GM23338 (cell line): ENCODE measurements around the gene PTPN18. TPM values are rescaled to one million over a fixed set of nuclear protein-coding genes. Genes with fewer than 3 reads are reported as not detected.

Source experiments
- ATAC-seq: fragments of 200-7000 bp; cut with Tn5 transposase; 3 replicates; pipeline ENCODE4 v1.9.1; 2020
- DNase-seq: peaks from one replicate; pipeline ENCODE4 v3.0.0-alpha.2; 2015; ENCODE audit warnings: low spot score
- H2AFZ ChIP-seq: fragments of 200-600 bp; sonication (generic); 2 replicates; pipeline ENCODE4 v1.8.0; 2016; ENCODE audit warnings: antibody characterized with exemption, mild to moderate bottlenecking, moderate library complexity
- H3F3A ChIP-seq: fragments of 200-600 bp; sonication (generic); replicated peaks from 2 replicates; pipeline ENCODE4 v1.8.0; 2017; ENCODE audit warnings: antibody characterized with exemption, mixed run types, low read depth
- H3K27ac ChIP-seq: fragments of 200-600 bp; sonication (generic); 2 replicates; pipeline ENCODE4 v1.6.1; 2016; ENCODE audit warnings: low read depth
- H3K27me3 ChIP-seq: fragments of 200-600 bp; sonication (generic); 2 replicates; pipeline ENCODE4 v1.8.0; 2016; ENCODE audit warnings: mild to moderate bottlenecking, mixed run types, moderate library complexity; ENCODE audit not compliant: insufficient read depth
- H3K36me3 ChIP-seq: fragments of 200-600 bp; sonication (generic); 2 replicates; pipeline ENCODE4 v1.8.0; 2016; ENCODE audit warnings: mild to moderate bottlenecking; ENCODE audit not compliant: insufficient read depth
- H3K4me1 ChIP-seq: fragments of 200-600 bp; sonication (generic); 2 replicates; pipeline ENCODE4 v1.8.0; 2016; ENCODE audit warnings: mild to moderate bottlenecking, moderate library complexity; ENCODE audit not compliant: insufficient read depth
- H3K4me2 ChIP-seq: fragments of 200-600 bp; sonication (generic); 2 replicates; pipeline ENCODE4 v1.7.1; 2017; ENCODE audit warnings: mixed run types
- H3K4me3 ChIP-seq: fragments of 200-600 bp; sonication (generic); 2 replicates; pipeline ENCODE4 v1.6.1; 2016; ENCODE audit warnings: mixed run types
- H3K79me2 ChIP-seq: fragments of 200-600 bp; sonication (generic); replicated peaks from 2 replicates; pipeline ENCODE4 v1.8.0; 2017; ENCODE audit warnings: mild to moderate bottlenecking; ENCODE audit not compliant: insufficient read depth
- H3K9me2 ChIP-seq: fragments of 200-600 bp; sonication (generic); 2 replicates; pipeline ENCODE4 v1.8.0; 2017; ENCODE audit not compliant: insufficient read depth
- H4K20me1 ChIP-seq: fragments of 200-600 bp; sonication (generic); replicated peaks from 2 replicates; pipeline ENCODE4 v1.8.0; 2017; ENCODE audit warnings: mild to moderate bottlenecking; ENCODE audit not compliant: insufficient read depth
- H3K27ac Mint-ChIP-seq: 2 replicates; pipeline ENCODE4 v1.8.0; 2020; ENCODE audit warnings: inconsistent platforms, mild to moderate bottlenecking, moderate library complexity, mixed read lengths
- H3K27me3 Mint-ChIP-seq: 3 replicates; pipeline ENCODE4 v1.8.0; 2022; ENCODE audit warnings: low read depth, mild to moderate bottlenecking, moderate library complexity, mixed read lengths, inconsistent platforms; ENCODE audit not compliant: insufficient read depth, poor library complexity
- H3K36me3 Mint-ChIP-seq: 3 replicates; pipeline ENCODE4 v1.8.0; 2021; ENCODE audit warnings: low read depth, mild to moderate bottlenecking, inconsistent platforms, moderate library complexity, mixed read lengths
- H3K4me1 Mint-ChIP-seq: 3 replicates; pipeline ENCODE4 v1.8.0; 2020; ENCODE audit warnings: mild to moderate bottlenecking, inconsistent platforms, mixed read lengths
- H3K4me3 Mint-ChIP-seq: 3 replicates; pipeline ENCODE4 v1.8.0; 2021; ENCODE audit warnings: moderate library complexity, mild to moderate bottlenecking, inconsistent platforms, mixed read lengths
- H3K9me3 Mint-ChIP-seq: 3 replicates; pipeline ENCODE4 v1.8.0; 2020; ENCODE audit warnings: moderate library complexity, mild to moderate bottlenecking, inconsistent platforms, mixed read lengths
- CREB1 ChIP-seq: fragments of 250-450 bp; sonication (Bioruptor Pico); IDR thresholded peaks from 2 replicates; pipeline ENCODE4 v1.5.0; 2020; ENCODE audit warnings: low read depth, mild to moderate bottlenecking, moderate library complexity
- EZH2 ChIP-seq: fragments of 200-600 bp; sonication (generic); IDR thresholded peaks from one replicate; pipeline ENCODE4 v1.8.0; 2017; ENCODE audit warnings: antibody characterized with exemption, mild to moderate bottlenecking, low read depth; ENCODE audit not compliant: unreplicated experiment
- JUNB ChIP-seq: IDR thresholded peaks from one replicate; pipeline ENCODE4 v1.6.1; 2016; ENCODE audit warnings: antibody characterized with exemption; ENCODE audit not compliant: unreplicated experiment
- NANOG ChIP-seq: IDR thresholded peaks from 2 replicates; pipeline ENCODE4 v1.6.1; 2016; ENCODE audit warnings: antibody characterized with exemption, borderline replicate concordance
- POLR2AphosphoS5 ChIP-seq: IDR thresholded peaks from 2 replicates; pipeline ENCODE4 v1.6.1; 2016; ENCODE audit warnings: antibody characterized with exemption, low read depth
- STAT1 ChIP-seq: IDR thresholded peaks from one replicate; pipeline ENCODE4 v1.6.1; 2016; ENCODE audit warnings: antibody characterized with exemption; ENCODE audit not compliant: unreplicated experiment
- ZNF114 ChIP-seq: fragments of 250-450 bp; sonication (Bioruptor Pico); IDR thresholded peaks from 2 replicates; pipeline ENCODE4 v1.5.0; 2020; ENCODE audit warnings: mild to moderate bottlenecking, moderate library complexity
- ZNF331 ChIP-seq: fragments of 250-450 bp; sonication (Bioruptor Pico); IDR thresholded peaks from 2 replicates; pipeline ENCODE4 v1.5.0; 2020; ENCODE audit warnings: low read depth, mild to moderate bottlenecking, moderate library complexity
- polyA plus RNA-seq: library from polyadenylated mRNA; unstranded; fragments of >200 nt; fragmentation: Nextera tagmentation; extraction: Ambion mirVana; gene quantifications from 2 replicates; pipeline ENCODE4 v1.2.1, GENCODE V29; 2016
- total RNA-seq: library from RNA; depleted of rRNA; stranded (reverse); fragments of >200 nt; shearing (Covaris generic); gene quantifications from 2 replicates; pipeline ENCODE4 v1.2.3, GENCODE V29; 2014
- TF ChIP-seq, protein P1 (sequence below): IDR thresholded peaks from one replicate; pipeline ENCODE4 v1.6.1; 2018; ENCODE audit warnings: antibody characterized with exemption; ENCODE audit not compliant: unreplicated experiment

The PTPN18 gene
- total and polyA plus RNA-seq, 2 experiments from 2014 or later = 10.1 to 10.9 TPM

- H3K9me3 Mint-ChIP-seq = no peaks in the 10 kb centered on the region
- no peak overlapping the region for H3K4me2 ChIP-seq
- H3K4me3 Mint-ChIP-seq = no peak overlapping the region
These were observed 3.6 kb upstream of the PTPN18 start for GRCh38 chr2:130352237-130352636.

DNA sequence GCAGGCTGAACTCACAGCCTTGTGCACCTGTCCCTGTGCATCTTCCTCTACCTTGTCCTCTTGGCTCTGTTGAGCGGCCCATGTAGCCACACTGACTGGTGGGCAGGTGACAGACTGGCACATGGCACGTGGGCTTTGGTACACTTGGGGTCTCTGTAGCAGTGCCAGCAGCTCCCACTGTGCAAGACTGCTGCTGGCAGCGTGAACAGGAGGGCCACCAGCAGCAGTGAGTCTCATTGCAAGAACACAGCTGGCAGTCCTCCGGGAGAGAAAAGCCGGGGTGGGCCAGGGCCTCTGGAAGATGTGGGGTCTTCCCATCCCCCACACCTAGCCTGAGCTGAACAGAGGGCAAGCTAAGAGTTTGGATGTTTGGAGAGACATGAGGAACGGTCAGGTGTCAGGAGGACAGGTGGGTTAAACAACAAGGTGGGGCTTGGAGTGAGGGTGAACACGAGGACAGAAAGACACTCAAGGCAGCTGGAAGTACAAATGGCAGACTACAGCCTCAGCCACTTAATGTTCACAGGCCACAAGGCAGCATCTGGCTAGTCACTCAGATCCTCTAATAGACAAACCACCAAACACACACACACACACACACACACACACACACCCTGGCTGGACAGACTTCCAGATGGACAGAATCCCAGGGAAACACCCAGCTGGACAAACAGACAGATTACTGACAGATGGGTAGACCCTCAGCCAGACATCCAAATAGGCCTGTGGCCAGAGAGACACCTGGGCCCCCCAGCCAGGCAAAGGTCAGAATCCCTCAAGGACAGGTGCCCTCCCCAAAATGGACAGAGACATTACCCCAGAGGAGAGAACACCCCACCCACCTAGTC is 2.3 kb upstream of the PTPN18 start:
- no peak for ATAC-seq
- H3K4me1 ChIP-seq = no peaks in the 10 kb centered on the region
- H3F3A ChIP-seq = no peaks in the 10 kb centered on the region
- H3K27me3 ChIP-seq = peaks cover 38% of the 10 kb centered on the region
- H3K27ac ChIP-seq = no peak overlapping the region
- H2AFZ ChIP-seq = no peak overlapping the region
- TF ChIP-seq CREB1 (CRISPR knock-in tag) = no peak
- peaks cover 30% of the 10 kb centered on the region for H3K27me3 Mint-ChIP-seq
- H3K9me2 ChIP-seq = no peaks in the 10 kb centered on the region
- H3K79me2 ChIP-seq = no peaks in the 10 kb centered on the region
- no peak overlapping the region for H3K4me2 ChIP-seq
- H3K4me3 Mint-ChIP-seq = no peak overlapping the region
- H3K9me3 Mint-ChIP-seq = no peaks in the 10 kb centered on the region
- H3K36me3 ChIP-seq = no peaks in the 10 kb centered on the region
- no peak overlapping the region for H3K27ac Mint-ChIP-seq
- peaks cover 6% of the 10 kb centered on the region for H3K36me3 Mint-ChIP-seq
- no peak overlapping the region for H3K4me3 ChIP-seq
- DNase-seq = no peak
- peaks cover 13% of the 10 kb centered on the region for H3K4me1 Mint-ChIP-seq
- H4K20me1 ChIP-seq = peaks cover 5% of the 10 kb centered on the region

More at GRCh38 chr2:130352237-130352636, 3.6 kb upstream of the PTPN18 start:
- Mint-ChIP-seq H3K4me1 (peaks cover 13% of the 10 kb centered on the region), H3K27me3 (peaks cover 31% of the 10 kb centered on the region), H3K36me3 (peaks cover 19% of the 10 kb centered on the region), H3K27ac (no peak overlapping the region)
- Histone ChIP-seq H3K27me3 (peaks cover 36% of the 10 kb centered on the region), H3K4me3 (no peak overlapping the region), H3K36me3 (peaks cover 5% of the 10 kb centered on the region; the same call in 1 of the 2 replicates), H3K79me2 (no peaks in the 10 kb centered on the region), H3F3A (no peaks in the 10 kb centered on the region), H2AFZ (no peak overlapping the region), H3K27ac (no peak overlapping the region), H3K4me1 (no peaks in the 10 kb centered on the region), H3K9me2 (no peaks in the 10 kb centered on the region), H4K20me1 (peaks cover 7% of the 10 kb centered on the region)
- ATAC-seq (peak; percentile 5; the same call in 1 of the 3 replicates), DNase-seq (no peak)
- TF ChIP-seq JUNB = no peak
- TF ChIP-seq POLR2AphosphoS5 = no peak
- no peak for TF ChIP-seq CREB1 (CRISPR knock-in tag)
- TF ChIP-seq ZNF331 (CRISPR knock-in tag) = no peak
- no peak for TF ChIP-seq NANOG
- no peak for TF ChIP-seq ZNF114 (CRISPR knock-in tag)
- TF ChIP-seq EZH2 = no peak
- no peak for TF ChIP-seq STAT1
- TF ChIP-seq, protein P1, sequence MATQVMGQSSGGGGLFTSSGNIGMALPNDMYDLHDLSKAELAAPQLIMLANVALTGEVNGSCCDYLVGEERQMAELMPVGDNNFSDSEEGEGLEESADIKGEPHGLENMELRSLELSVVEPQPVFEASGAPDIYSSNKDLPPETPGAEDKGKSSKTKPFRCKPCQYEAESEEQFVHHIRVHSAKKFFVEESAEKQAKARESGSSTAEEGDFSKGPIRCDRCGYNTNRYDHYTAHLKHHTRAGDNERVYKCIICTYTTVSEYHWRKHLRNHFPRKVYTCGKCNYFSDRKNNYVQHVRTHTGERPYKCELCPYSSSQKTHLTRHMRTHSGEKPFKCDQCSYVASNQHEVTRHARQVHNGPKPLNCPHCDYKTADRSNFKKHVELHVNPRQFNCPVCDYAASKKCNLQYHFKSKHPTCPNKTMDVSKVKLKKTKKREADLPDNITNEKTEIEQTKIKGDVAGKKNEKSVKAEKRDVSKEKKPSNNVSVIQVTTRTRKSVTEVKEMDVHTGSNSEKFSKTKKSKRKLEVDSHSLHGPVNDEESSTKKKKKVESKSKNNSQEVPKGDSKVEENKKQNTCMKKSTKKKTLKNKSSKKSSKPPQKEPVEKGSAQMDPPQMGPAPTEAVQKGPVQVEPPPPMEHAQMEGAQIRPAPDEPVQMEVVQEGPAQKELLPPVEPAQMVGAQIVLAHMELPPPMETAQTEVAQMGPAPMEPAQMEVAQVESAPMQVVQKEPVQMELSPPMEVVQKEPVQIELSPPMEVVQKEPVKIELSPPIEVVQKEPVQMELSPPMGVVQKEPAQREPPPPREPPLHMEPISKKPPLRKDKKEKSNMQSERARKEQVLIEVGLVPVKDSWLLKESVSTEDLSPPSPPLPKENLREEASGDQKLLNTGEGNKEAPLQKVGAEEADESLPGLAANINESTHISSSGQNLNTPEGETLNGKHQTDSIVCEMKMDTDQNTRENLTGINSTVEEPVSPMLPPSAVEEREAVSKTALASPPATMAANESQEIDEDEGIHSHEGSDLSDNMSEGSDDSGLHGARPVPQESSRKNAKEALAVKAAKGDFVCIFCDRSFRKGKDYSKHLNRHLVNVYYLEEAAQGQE = no peak
